Mesothelial cell of epicardium (in vitro differentiated cells): Measurements from ENCODE around the gene PACRG. TPM values are rescaled to one million over a fixed set of nuclear protein-coding genes. Genes with fewer than 3 reads are reported as not detected.
"Not testable (repeated sequence)": the region's sequence is repeated elsewhere in the genome, so short reads cannot be mapped to it uniquely, and the experiment has no call there.

ENCODE experiments used
- DNase-seq, 2 experiments: peaks; one replicate each; pipeline ENCODE4 v3.0.0; 2021; ENCODE audit warnings: low spot score in 2 of 2; ENCODE audit not compliant: unreplicated experiment in 2 of 2
- H3K27ac Mint-ChIP-seq: 2 replicates; pipeline ENCODE4 v1.8.0; 2021; ENCODE audit warnings: mixed read lengths
- H3K27me3 Mint-ChIP-seq: 2 replicates; pipeline ENCODE4 v1.8.0; 2021; ENCODE audit warnings: low read depth, mixed read lengths
- H3K36me3 Mint-ChIP-seq: 2 replicates; pipeline ENCODE4 v1.8.0; 2021; ENCODE audit warnings: mixed read lengths
- H3K4me1 Mint-ChIP-seq: 2 replicates; pipeline ENCODE4 v1.8.0; 2021; ENCODE audit warnings: mixed read lengths
- H3K4me3 Mint-ChIP-seq: 2 replicates; pipeline ENCODE4 v1.8.0; 2021; ENCODE audit warnings: mild to moderate bottlenecking, moderate library complexity, mixed read lengths
- H3K9me3 Mint-ChIP-seq: 2 replicates; pipeline ENCODE4 v1.8.0; 2021; ENCODE audit warnings: mixed read lengths
- CTCF ChIP-seq: fragments of 200-600 bp; sonication (generic); IDR thresholded peaks from one replicate; pipeline ENCODE4 v1.5.0; 2021; ENCODE audit warnings: antibody characterized with exemption; ENCODE audit not compliant: unreplicated experiment
- total RNA-seq: library from RNA; stranded (reverse); gene quantifications from 3 replicates; pipeline ENCODE4 v1.2.1, GENCODE V29; 2021

The PACRG gene
- total RNA-seq, 1 donor from 2014 or later, result 1.6 TPM

GRCh38 chr6:162974685-162975084, 246.9 kb downstream of the PACRG start:
- Mint-ChIP-seq H3K36me3 (no peaks in the 10 kb centered on the region), H3K9me3 (no peaks in the 10 kb centered on the region), H3K4me3 (no peak overlapping the region), H3K27ac (no peak overlapping the region), H3K27me3 (no peaks in the 10 kb centered on the region), H3K4me1 (no peaks in the 10 kb centered on the region)
- DNase-seq, result no peak
- no peak for TF ChIP-seq CTCF

- no peaks in the 10 kb centered on the region for H3K27me3 Mint-ChIP-seq
- no peaks in the 10 kb centered on the region for H3K9me3 Mint-ChIP-seq
- DNase-seq, result no peak
- no peak for TF ChIP-seq CTCF
- no peaks in the 10 kb centered on the region for H3K4me1 Mint-ChIP-seq
- no peak overlapping the region for H3K27ac Mint-ChIP-seq
- no peaks in the 10 kb centered on the region for H3K36me3 Mint-ChIP-seq
- no peak overlapping the region for H3K4me3 Mint-ChIP-seq
Observed at GRCh38 chr6:162976141-162976540, 248.4 kb downstream of the PACRG start.

- H3K9me3 Mint-ChIP-seq, result peaks cover 60% of the 10 kb centered on the region
- H3K4me3 Mint-ChIP-seq, result not testable (repeated sequence)
Observed at GRCh38 chr6:162983234-162983633, 255.5 kb downstream of the PACRG start.

GRCh38 chr6:162998777-162999176, 271.0 kb downstream of the PACRG start:
- Mint-ChIP-seq H3K4me1 (no peaks in the 10 kb centered on the region), H3K36me3 (no peaks in the 10 kb centered on the region), H3K27me3 (no peaks in the 10 kb centered on the region), H3K4me3 (no peak overlapping the region), H3K9me3 (peaks cover 5% of the 10 kb centered on the region), H3K27ac (no peak overlapping the region)
- DNase-seq, result no peak
- no peak for TF ChIP-seq CTCF

More at GRCh38 chr6:162983234-162983633, 255.5 kb downstream of the PACRG start:
- not testable (repeated sequence) for H3K36me3 Mint-ChIP-seq, H3K27ac Mint-ChIP-seq, H3K27me3 Mint-ChIP-seq, H3K4me1 Mint-ChIP-seq, DNase-seq

- Mint-ChIP-seq H3K27ac (no peak overlapping the region), H3K36me3 (no peaks in the 10 kb centered on the region), H3K9me3 (peaks cover 5% of the 10 kb centered on the region), H3K27me3 (no peaks in the 10 kb centered on the region), H3K4me1 (no peaks in the 10 kb centered on the region), H3K4me3 (no peak overlapping the region)
- no peak for DNase-seq
- TF ChIP-seq CTCF, result no peak
Observed at GRCh38 chr6:162999575-163000285, 272.0 kb downstream of the PACRG start.

- DNase-seq, result no peak
- H3K9me3 Mint-ChIP-seq, result no peaks in the 10 kb centered on the region
- no peak overlapping the region for H3K27ac Mint-ChIP-seq
- TF ChIP-seq CTCF, result no peak
- no peaks in the 10 kb centered on the region for H3K4me1 Mint-ChIP-seq
- H3K27me3 Mint-ChIP-seq, result no peaks in the 10 kb centered on the region
- H3K36me3 Mint-ChIP-seq, result no peaks in the 10 kb centered on the region
- no peak overlapping the region for H3K4me3 Mint-ChIP-seq
Observed at GRCh38 chr6:163001330-163001729, 273.6 kb downstream of the PACRG start.
